ENCODE results near the gene RRP8. TPM values are rescaled to one million over a fixed set of nuclear protein-coding genes. Genes with fewer than 3 reads are reported as not detected.

Gene RRP8
- total RNA-seq, 1 donor from 2014 or later = 22.9 TPM

DNA sequence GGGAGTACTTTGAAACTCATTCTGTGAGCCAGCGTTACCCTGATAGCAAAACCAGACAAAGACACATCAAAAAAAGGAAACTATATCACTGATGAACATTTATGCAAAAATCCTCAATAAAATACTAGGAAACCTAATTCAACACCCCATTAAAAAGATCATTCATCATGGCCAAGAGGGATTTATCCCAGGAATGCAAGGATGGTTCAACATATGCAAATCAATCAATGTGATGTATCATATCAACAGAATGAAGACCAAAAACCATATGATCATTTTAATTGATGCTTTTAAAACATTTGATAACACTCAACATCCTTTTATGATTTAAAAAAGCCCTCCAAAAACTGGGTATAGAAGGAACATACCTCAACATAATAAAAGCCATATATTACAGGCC is 19.8 kb downstream of the RRP8 start:
- no peak for ATAC-seq
- no peak for DNase-seq (ENCODE audit: missing footprints)
- intact Hi-C loops (cut with DNase I) = no loop called here

DNA sequence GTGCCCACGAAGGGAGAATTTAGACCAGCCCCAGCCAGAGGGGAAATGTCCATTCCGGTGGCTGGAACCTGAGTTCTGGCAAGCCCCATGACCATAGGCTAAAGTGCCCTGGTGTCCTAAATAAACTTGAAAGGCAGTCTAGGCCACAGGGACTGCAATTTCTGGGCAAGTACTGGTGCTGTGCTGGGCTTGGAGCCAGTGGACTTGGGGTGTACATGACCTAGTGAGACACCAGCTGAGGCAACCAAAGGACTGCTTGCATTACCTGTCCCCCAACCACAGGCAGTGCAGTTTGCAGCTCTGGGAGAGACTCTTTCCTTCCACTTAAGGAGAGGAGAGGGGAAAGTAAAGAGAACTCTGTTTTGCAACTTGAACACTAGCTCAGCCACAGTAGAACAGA is 23.7 kb downstream of the RRP8 start:
- no peak for DNase-seq (ENCODE audit: missing footprints)
- intact Hi-C loops (cut with DNase I) = no loop called here
- ATAC-seq = no peak

GRCh38 chr11:6578134-6578533 is 25.3 kb downstream of the RRP8 start:
- ATAC-seq = no peak
- no peak for DNase-seq (ENCODE audit: missing footprints)
- intact Hi-C loops (cut with DNase I) = no loop called here

- intact Hi-C loops (cut with DNase I) = no loop called here
- DNase-seq (ENCODE audit: missing footprints) (no peak), ATAC-seq (peak; percentile 73)
Observed at GRCh38 chr11:6576471-6577373, 26.7 kb downstream of the RRP8 start.

DNA sequence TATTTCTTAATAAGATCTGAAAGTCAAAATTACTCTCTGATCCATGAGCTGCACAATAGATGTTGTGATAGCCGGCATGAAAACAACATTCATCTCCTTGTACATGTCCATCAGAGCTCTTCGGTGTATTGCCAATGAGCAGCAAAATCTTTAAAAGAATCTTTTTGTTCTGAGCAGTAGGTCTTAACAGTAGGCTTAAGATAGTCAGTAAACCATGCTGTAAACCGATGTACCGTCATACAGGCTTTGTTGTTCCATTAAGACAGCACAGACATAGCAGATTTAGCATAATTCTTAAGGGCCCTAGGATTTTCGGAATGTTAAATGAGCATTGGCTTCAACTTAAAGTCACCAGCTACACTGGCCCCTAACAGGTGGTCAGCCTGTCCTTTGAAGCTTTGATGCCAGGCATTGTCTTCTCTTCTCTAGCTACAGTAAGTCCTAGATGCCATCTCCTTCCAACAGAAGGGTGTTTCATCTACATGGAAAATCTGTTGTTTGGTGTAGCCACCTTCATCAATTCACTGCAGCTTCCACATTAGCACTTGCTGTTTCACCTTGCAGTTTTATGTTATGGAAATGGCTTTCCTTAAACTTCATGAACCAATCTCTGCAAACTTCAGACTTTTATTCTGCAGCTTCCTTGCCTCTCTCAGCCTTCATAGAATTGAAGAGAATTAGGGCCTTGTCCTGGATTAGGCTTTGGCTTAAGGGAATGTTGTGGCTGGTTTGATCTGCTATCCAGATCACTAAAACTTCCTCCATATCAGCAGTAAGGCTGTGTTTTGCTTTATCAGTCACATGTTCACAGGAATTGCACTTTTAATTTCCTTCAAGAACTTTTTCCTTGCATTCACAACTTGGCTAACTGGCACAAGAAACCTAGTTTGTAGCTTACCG is 28.4 kb downstream of the RRP8 start:
- intact Hi-C loops (cut with DNase I) = no loop called here
- DNase-seq (ENCODE audit: missing footprints) (no peak), ATAC-seq (no peak)

GRCh38 chr11:6572215-6572614 is 31.2 kb downstream of the RRP8 start:
- intact Hi-C loops (cut with DNase I) = no loop called here
- no peak for DNase-seq (ENCODE audit: missing footprints)
- ATAC-seq = no peak

DNA sequence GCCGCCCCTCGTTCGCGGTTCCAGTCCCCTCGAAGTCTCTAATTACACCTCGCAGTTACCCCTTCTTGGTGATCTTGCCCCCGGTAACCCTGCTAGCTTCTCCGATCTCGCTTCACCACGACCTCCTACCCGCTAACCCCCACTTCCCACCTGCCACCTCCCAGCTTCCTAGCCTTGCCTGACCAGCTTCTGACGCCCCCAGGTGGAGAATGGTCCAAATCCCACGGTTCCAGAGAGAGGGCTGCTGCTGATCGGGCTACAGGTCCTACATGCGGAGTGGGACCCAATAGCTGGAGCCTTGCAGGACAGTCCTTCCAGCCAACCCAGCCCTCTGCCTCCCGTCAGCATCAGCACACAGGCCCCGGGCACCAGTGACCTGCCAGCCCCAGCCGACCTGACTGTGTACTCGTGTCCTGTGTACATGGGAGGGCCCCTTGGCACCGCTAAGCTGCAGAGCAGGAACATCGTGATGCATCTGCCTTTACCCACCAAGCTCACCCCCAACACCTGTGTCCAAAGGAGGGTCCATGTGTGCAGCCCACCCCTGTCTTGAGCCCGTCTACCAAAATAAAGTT is 31.9 kb downstream of the RRP8 start:
- intact Hi-C loops (cut with DNase I) = no loop called here
- ATAC-seq = no peak
- DNase-seq (ENCODE audit: missing footprints) = no peak

GRCh38 chr11:6570691-6571427 is 32.6 kb downstream of the RRP8 start:
- intact Hi-C loops (cut with DNase I) = no loop called here
- ATAC-seq (no peak), DNase-seq (ENCODE audit: missing footprints) (no peak)

- DNase-seq (ENCODE audit: missing footprints) = no peak
- intact Hi-C loops (cut with DNase I) = loop anchor here (5.0 kb wide), 1 partner anchor 33 kb away; the partner anchor contains the start of genes ILK and RRP8
- ATAC-seq = no peak
Observed at GRCh38 chr11:6569706-6570105, 33.7 kb downstream of the RRP8 start.

DNA sequence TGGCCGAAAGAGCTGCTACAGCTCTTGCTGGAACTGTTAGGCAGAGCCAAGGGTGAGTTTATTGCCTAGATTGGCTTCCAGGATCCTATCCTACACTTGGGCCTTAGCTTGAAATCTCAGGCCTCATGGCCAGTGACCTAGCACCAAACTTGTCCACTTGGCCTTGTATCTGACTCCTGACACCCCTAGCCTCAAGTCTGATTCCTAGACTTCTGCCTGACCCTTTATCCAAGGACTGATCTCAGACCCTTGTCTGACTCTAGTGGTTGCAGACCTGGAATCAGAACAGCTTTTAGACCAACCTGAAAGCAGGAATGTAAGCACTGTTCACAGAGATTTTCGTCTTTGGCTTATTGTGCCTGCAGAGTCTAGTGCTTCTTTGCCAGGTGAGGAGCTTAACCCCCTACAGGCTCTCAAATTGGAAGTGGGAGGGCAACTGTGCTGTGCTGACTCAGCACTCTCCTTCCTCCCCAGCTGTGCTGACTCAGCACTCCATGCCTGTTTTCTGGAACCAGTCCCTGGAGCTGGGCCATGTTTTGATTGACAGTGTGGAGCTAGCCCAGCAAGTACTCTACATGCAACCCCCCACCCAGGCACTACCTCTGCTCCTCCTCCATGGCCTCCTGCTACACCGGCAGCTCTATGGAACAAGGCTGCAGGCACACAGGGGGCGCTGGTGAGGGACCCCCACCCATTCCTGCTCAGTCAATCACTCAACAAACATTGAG is 35.1 kb downstream of the RRP8 start:
- DNase-seq (ENCODE audit: missing footprints) (no peak), ATAC-seq (peak; percentile 55)
- intact Hi-C loops (cut with DNase I) = loop anchor here (5.0 kb wide), 1 partner anchor 34 kb away; the partner anchor contains the start of genes ILK and RRP8

DNA sequence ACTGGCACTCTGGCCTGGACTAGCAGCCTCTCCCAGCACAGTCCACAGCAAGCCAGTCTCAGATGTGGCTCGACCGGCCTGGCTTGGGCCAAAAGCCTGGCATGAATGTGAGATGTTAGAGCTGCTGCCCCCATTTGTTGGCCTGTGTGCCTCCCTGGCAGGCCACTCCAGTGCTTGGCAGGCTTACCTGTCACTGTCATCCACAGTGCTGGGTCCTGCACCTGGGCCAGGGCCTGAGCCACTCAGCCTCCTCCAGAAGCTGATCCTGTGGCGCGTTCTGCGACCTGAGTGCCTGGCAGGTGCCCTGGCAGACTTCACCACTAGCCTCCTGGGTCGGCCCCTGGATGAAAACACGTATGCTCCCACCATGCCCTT is 36.1 kb downstream of the RRP8 start:
- intact Hi-C loops (cut with DNase I) = loop anchor here (5.0 kb wide), 1 partner anchor 35 kb away; the partner anchor contains the start of genes ILK and RRP8
- ATAC-seq = peak; percentile 43
- DNase-seq (ENCODE audit: missing footprints) = no peak

DNA sequence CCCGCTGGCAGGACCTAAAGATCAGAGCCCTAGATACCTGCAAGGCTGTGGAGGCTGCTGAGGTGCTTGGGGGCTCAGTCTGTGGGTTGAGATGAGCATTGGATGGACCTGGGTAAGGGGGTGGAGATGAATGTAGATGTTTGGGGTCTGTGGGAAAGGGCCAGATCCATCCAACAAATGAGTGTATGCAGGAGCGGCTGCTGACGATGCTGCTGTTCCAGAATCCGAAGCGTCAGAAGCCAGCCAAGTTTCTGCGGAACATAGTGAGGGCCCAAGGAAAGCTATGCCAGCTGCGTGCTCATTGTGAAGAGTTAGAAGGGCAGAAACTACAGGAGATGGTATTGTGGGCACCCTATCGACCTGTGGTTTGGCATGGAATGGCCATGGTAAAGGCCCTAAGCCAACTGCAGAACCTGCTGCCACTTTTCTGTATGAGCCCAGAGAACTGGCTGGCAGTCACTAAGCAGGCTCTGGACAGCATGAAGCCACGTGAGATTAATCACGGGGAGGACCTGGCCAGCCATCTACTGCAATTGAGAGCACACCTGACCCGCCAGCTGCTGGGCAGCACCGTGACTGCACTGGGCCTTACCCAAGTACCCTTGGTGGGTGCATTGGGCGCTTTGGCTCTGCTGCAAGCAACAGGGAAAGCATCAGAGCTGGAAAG is 36.6 kb downstream of the RRP8 start:
- intact Hi-C loops (cut with DNase I) = loop anchor here (5.0 kb wide), 1 partner anchor 35 kb away; the partner anchor contains the start of genes ILK and RRP8
- DNase-seq (ENCODE audit: missing footprints) (no peak), ATAC-seq (peak; percentile 33)

GRCh38 chr11:6565988-6566703 is 37.3 kb downstream of the RRP8 start:
- DNase-seq (ENCODE audit: missing footprints) (no peak), ATAC-seq (no peak)
- intact Hi-C loops (cut with DNase I) = loop anchor here (5.0 kb wide), 1 partner anchor 36 kb away; the partner anchor contains the start of genes ILK and RRP8

DNA sequence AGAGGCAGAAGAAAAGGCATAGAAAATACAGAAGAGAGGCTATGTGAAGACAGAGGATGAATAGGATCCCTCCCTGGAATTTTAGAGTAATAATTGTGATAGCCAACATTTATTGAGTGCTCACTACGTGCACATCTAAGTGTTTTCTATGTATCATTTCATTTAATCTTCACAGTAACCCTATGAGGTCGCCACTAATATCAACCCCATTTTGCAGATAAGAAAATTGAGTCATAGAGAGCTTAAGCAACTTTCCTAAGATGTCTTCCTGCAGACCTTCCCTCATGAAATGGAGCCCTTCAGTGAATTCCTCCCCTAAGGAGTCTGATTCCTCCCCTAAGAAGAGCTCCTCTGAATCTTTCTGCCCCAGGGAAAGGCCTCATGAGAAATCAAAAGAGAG is 38.1 kb downstream of the RRP8 start:
- DNase-seq (ENCODE audit: missing footprints) = no peak
- intact Hi-C loops (cut with DNase I) = loop anchor here (5.0 kb wide), 1 partner anchor 37 kb away; the partner anchor contains the start of genes ILK and RRP8
- ATAC-seq = no peak

GRCh38 chr11:6563667-6564066 is 39.7 kb downstream of the RRP8 start:
- DNase-seq (ENCODE audit: missing footprints) (no peak), ATAC-seq (no peak)
- intact Hi-C loops (cut with DNase I) = no loop called here

DNA sequence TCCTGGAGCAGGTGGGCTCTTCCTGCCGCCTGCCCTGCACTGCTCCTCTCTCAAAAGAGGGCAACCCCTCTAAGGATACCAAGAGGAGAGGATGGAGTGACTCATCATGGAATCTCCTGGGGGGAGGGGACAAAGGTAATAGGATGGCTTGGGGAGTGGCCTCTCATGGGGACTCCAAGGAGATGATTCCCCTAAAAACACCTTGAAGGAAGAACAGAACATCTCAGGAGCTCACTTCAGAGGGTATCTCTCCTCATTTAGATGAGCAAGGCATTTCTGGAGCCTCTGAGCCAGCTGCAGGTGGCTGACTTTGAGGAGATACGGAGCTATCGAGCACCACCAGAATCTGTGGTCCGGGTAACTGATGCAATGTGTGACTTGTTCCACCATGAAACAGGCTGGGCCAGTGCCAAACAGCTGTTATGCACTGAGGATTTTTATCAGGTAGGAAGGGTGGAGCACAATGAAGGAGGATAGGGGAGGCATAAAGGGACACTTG is 40.2 kb downstream of the RRP8 start:
- no peak for ATAC-seq
- DNase-seq (ENCODE audit: missing footprints) = no peak
- intact Hi-C loops (cut with DNase I) = no loop called here
